GM19025 (cell line): ENCODE results near the gene MLLT1.

Experiments used
- ATAC-seq: cut with Tn5 transposase; IDR thresholded peaks from one replicate; pipeline ENCODE4 v1.9.1; 2021; ENCODE audit warnings: mild to moderate bottlenecking, low read depth, moderate library complexity; ENCODE audit not compliant: unreplicated experiment

Gene MLLT1

GRCh38 chr19:6213696-6214641, 65.8 kb downstream of the MLLT1 start:
- no peak for ATAC-seq

DNA sequence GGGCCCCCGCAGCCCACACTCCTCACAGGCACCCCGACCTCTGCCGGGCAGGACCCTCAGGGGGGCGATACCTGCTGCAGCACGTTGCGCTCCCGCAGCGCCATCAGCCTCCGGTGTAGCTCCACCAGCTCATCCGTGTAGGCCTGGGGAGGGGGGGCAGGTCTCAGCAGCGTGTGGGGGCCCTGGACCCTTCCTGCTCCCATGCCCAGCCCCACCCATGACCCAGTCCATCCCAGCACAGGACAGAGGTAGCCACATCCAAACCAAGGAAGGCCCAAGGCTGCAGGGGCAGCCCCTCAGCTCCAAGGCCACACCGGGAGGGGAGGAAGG, 66.5 kb downstream of the MLLT1 start:
- no peak for ATAC-seq

DNA sequence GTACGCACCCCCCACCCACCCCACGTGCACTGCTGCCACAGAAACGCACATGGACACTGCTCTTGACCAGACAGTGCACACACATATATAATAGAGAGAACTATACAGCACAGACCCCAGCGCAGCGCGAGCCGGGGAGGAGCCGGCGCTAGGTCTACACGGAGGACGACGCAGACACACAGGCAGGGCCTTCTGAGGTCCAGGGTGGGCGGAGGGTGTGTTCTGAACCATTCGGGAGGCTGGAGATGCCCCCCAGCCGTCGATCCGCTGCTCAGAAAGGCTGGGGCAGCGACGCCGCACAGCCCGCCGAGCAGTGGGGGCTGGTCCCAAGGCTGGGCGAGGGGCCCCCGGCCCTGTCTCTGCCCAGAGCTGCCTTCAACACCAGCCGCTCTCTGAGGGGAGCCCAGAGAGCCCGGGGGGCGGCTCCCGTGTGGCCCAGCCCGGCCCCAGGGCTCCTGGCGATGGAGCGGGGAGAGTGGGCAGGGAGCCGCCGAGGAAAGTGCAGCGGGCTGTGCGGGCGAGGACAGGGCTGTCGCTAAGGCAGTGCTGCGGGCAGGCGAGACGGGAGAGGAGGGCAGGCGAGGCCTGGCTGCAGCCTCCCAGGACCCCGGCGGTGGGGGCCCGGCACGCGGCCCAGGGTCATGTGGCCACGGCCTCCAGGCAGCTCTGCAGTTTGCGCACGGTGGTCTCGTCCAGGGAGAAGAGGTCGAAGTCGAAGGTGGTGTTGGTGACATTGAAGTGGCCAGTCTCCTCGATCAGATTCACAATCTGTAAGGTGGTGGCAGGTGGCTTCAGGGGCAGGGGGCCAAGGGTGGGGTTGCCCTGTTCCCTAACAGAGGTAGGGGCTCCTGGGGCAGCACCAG, 67.1 kb downstream of the MLLT1 start:
- no peak for ATAC-seq

DNA sequence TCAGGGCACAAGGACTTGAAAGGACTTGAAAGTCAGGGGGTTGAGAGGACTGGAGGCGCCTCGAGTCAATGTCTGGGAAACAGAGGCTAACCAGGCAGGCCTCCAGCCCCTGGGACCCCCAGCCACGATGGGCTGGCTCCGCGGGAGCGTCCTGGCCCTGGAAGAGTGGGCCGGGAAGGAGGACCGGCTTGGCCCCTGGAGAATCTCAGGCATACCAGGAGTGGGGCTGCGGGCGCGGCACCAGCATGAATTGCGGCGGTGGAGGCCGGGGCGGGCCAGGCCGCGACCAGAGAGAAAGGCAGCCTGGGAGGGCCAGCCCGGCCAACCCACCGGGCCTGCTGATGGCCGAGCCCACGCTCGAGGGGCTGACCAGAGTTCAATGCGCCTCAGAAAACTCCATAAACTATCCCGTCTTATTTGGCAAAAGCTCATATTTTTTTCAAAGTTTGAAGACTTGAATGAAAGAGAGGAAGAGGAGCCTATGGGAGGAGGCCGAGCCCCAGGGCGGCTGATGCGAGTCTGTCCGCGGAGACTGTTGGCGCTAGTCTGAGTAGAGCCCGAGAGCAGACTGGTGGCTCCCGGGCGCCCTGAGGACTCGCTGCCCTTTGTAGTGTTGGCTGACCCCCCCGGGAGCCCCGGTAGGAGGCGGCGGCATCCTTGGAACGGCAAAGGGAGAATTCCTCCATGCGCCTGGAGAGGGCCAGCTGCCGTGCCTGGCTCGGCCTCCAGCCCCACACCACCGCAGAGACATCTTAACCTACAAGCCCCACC, 68.0 kb downstream of the MLLT1 start:
- ATAC-seq: no peak

DNA sequence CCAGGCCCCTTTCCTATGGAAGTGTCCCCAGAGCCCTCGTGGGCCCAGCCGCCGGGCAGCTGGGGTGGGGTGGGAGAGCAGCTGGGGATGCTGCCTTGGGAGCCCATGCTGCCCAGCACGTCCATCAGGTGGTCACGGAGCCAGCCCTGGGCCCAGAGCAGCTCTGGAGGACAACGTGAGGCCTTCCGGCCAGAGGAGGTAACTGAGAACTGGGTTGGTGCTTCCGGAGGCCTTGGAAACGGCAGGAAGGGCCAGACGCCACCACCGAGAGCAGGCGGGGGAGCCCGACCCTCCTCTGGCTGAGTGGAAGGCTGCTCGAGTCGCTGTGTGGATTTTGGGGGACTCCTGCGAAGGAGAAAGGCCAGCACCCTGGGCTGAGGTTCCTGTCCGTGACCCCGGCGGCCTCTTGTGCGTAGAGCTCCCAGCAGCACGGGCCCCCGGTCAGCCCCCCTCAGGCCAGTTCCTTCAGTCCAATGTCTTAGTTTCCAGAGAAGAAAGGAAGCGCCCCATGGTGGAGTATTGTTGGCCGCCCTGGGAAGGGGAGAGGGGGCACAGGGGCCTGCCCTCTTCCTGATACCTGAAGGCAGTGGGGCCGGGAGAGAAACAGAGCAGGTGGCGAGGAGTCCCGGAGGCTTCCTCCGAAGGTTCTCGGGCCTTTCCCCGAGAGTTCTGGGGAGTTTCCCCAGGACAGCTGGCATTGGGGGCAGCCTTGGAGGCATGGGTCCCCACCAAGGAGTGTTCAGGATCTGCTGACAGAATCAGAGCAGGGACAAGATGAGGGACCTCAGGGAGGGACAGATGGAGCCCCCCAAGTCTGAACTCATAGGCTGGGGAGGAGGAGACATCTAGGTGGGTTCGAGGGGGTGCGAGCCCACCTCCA, 68.8 kb downstream of the MLLT1 start:
- no peak for ATAC-seq

- no peak for ATAC-seq
Observed at GRCh38 chr19:6210091-6210490, 69.7 kb downstream of the MLLT1 start.

GRCh38 chr19:6209680-6210079, 70.1 kb downstream of the MLLT1 start:
- no peak for ATAC-seq

DNA sequence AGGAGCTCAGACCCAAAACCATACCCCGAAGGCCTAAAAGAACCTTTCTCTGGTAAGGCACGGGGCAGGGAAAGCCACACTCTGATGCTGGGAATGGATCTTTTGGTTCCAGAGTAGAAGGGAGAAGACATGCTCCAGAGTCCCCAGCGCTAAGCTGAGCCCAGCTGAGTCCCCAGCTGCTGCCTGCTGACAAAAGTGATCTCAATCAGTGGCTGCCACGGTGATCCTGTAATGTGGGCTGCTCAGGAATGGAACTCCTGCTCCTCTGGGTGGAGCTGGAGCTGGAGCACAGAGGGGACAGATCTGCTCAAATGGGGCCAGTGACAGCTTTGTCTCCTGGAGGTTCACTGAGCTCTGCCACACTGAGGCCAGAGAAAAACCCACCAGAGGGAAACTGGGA, 70.5 kb downstream of the MLLT1 start:
- no peak for ATAC-seq

- no peak for ATAC-seq
Observed at GRCh38 chr19:6204866-6205723, 74.7 kb downstream of the MLLT1 start.

GRCh38 chr19:6204212-6204611, 75.6 kb downstream of the MLLT1 start:
- no peak for ATAC-seq

- peak; percentile 82 for ATAC-seq
Observed at GRCh38 chr19:6199240-6199994, 80.4 kb downstream of the MLLT1 start.

DNA sequence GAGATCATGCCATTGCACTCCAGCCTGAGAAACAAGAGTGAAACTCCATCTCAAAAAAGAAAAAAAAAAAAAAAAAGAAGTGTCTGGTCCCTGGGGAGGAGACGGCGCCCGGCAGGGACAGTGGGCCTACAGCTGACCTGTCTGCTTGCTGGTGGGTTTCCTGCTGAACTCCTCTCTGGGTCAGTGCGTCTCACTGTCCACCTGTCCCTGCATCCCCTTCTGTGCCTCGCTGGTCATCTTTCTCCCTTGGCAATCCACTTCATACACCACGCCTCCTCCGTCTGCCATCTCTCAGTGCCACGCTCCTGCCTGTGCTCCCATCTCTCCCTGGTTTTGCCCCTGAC, 80.9 kb downstream of the MLLT1 start:
- ATAC-seq: no peak

DNA sequence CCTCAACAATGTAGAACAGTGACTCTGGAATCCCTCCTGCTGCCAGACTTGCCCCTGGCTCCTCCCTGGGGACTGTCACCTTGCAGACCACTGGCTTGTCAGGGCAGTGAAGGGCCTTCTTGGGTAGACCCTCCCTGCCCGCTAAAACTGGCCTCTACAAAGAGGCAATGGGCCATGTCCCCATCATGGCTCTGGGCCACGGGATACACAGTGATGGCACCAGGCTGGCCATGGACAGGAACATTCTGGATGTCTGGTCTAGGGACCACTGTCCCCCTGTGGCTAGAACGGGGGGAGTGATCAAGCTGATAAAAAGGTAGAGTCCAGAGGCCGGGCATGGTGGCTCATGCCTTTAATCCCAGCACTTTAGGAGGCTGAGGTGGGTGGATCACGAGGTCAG, 83.4 kb downstream of the MLLT1 start:
- ATAC-seq: no peak

- no peak for ATAC-seq
Observed at GRCh38 chr19:6188811-6189210, 91.0 kb downstream of the MLLT1 start.

DNA sequence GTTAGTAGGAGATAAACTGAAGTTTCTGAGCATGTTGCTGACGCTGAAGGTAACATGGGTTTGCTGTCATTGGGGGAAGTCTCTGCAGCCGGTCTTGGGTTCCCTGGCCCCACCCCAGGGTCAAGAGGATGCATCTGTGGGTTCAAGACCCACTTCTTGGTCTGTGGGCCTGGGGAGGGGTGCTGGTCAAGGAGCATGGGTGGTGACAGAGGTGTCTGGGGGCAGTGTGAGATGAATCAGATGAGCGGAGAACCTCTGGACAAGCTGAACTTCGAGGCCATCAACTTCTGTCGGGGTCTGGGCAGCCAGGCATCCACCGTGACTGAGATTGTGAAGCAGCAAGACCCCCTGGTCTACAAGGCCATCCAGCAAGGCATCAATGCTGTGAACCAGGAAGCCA, 92.4 kb downstream of the MLLT1 start:
- ATAC-seq: no peak

DNA sequence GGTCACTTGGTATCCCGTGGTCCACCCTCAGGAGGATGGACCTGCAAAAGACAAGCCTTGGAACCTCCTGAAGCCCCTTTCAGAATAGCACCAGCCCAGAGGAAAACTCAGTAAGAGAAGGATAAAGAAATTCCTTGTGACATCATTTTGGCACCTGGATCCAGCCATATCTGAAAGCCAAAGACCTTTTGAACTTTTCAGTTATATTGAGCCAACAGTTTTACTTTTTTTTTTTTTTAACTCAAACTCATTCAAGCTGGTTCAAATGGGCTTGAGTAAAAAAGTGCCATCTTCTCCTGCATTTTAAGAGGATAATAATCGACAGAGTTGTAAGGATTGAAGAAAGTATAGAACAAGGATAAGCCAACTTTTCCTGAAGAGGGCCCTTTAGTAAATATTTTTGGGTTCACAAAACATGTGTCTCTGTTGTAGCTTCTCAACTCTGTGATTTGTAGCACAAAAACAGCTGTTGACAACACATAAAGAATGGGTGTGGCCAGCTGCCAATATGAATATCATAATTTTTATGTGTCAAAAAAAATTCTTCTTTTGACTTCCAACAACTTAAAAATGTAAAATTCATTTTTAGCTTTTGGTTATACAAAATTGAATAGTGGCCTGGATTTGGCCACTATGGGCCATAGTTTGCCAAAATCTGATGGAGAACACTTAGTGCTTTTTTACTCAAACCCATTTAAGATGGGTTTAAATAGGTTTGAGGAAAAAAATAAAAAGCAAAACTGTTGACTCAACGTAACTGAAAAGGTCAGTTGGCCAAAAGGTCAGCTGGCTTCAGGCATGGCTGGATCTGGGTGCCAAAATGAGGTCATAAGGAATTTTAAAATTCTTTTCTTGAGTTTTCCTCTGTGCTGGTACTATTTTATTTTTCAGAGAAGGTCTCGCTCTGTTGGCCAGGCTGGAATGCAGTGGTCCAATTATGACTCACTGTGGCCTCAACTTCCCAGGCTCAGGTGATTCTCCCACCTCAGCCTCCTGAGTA, 93.6 kb downstream of the MLLT1 start:
- no peak for ATAC-seq
